Endothelial cell of umbilical vein (primary cell): ENCODE results near the gene RTN4RL1.

Experiments used
- CTCF ChIP-seq, 2 donors: IDR thresholded peaks; 1 replicate in 1 of 2; 2 replicates in 1 of 2; pipeline ENCODE4 v1.5.1; 2011; ENCODE audit warnings: low read length in 2 of 2, mild to moderate bottlenecking in 2 of 2, moderate library complexity in 2 of 2, control low read depth in 1 of 2, inconsistent platforms in 1 of 2, low read depth in 1 of 2; ENCODE audit not compliant: insufficient read depth in 1 of 2; ENCODE audit errors: extremely low read depth in 1 of 2
- GATA2 ChIP-seq: IDR thresholded peaks from 2 replicates; pipeline ENCODE4 v1.7.0; 2011; ENCODE audit warnings: low read depth, mild to moderate bottlenecking, moderate library complexity, mixed read lengths, low read length; ENCODE audit not compliant: insufficient read length, insufficient read depth
- JUN ChIP-seq: IDR thresholded peaks from 2 replicates; pipeline ENCODE4 v1.6.1; 2011; ENCODE audit warnings: borderline replicate concordance, low read depth; ENCODE audit not compliant: insufficient read length, insufficient read depth
- MYC ChIP-seq: IDR thresholded peaks from one replicate; pipeline ENCODE4 v1.6.1; 2011; ENCODE audit warnings: mild to moderate bottlenecking, low read depth, low read length
- POLR2A ChIP-seq: IDR thresholded peaks from 2 replicates; pipeline ENCODE4 v1.6.1; 2012; ENCODE audit warnings: low read depth, mild to moderate bottlenecking, control low read depth, low read length
- POLR2AphosphoS5 ChIP-seq: IDR thresholded peaks from 2 replicates; pipeline ENCODE4 v1.6.1; 2012; ENCODE audit warnings: low read depth, mild to moderate bottlenecking, control low read depth, low read length, moderate library complexity; ENCODE audit not compliant: insufficient read depth

- no peak for TF ChIP-seq CTCF (IDR thresholded peaks at IDR 0.05; ENCODE audit: extremely low read depth in 1 of 2, insufficient read depth in 1 of 2, low read depth in 1 of 2, low read length in 2 of 2)
- TF ChIP-seq MYC = no peak
- TF ChIP-seq POLR2AphosphoS5 = no peak
- TF ChIP-seq POLR2A = no peak
- no peak for TF ChIP-seq GATA2
- TF ChIP-seq JUN = no peak
Observed at GRCh38 chr17:2071024-2071385, 45.9 kb upstream of the RTN4RL1 start.
